ENCODE data around the gene KDM4B. TPM values are rescaled to one million over a fixed set of nuclear protein-coding genes. Genes with fewer than 3 reads are reported as not detected.

KDM4B gene
- total and polyA plus RNA-seq, 2 donors (not counting 1 experiment from before 2014, with no cell fraction given) = 6.4 to 14.4 TPM

GRCh38 chr19:5196832-5197231, 227.9 kb downstream of the KDM4B start:
- H3K4me1 ChIP-seq (ENCODE audit: control insufficient read depth, extremely low read depth, insufficient read depth, low read length) = no peaks in the 10 kb centered on the region
- H3K27ac ChIP-seq (ENCODE audit: insufficient read depth, low read length) = no peak overlapping the region
- H2AFZ ChIP-seq (ENCODE audit: low read length) = no peak overlapping the region
- H3K9me3 ChIP-seq (ENCODE audit: control insufficient read depth, insufficient read depth, low read depth, low read length) = no peaks in the 10 kb centered on the region
- no peak overlapping the region for H3K4me2 ChIP-seq (ENCODE audit: extremely low read depth, insufficient read depth, low read length)
- DNase-seq (ENCODE audit: low read depth in 2 of 2) = no peak
- H3K27me3 ChIP-seq (ENCODE audit: control insufficient read depth, insufficient read depth, low read length) = no peaks in the 10 kb centered on the region
- no peaks in the 10 kb centered on the region for H4K20me1 ChIP-seq (ENCODE audit: control insufficient read depth, extremely low read depth, insufficient read depth, low read length)
- no peaks in the 10 kb centered on the region for H3K79me2 ChIP-seq (ENCODE audit: control insufficient read depth, insufficient read depth, low read length)
- no peak overlapping the region for H3K9ac ChIP-seq (ENCODE audit: insufficient read depth, low read length)
- H3K36me3 ChIP-seq (ENCODE audit: control insufficient read depth, insufficient read depth, low read length) = no peaks in the 10 kb centered on the region
- TF ChIP-seq EZH2 (IDR thresholded peaks at IDR 0.05; ENCODE audit: low read length, missing control alignments) (no peak), CTCF (conservative IDR thresholded peaks at IDR 0.05 in 1 of 2, IDR thresholded peaks at IDR 0.05 in 1 of 2; ENCODE audit: low read depth in 1 of 2, low read length in 2 of 2) (no peak)
- H3K4me3 ChIP-seq (replicated peaks in 1 of 4; ENCODE audit: control extremely low read depth in 1 of 4, insufficient read depth in 1 of 4, low read depth in 3 of 4, low read length in 4 of 4) = no peak overlapping the region

- no peak overlapping the region for H3K27ac ChIP-seq (ENCODE audit: insufficient read depth, low read length)
- H3K79me2 ChIP-seq (ENCODE audit: control insufficient read depth, insufficient read depth, low read length) = no peaks in the 10 kb centered on the region
- H3K9me3 ChIP-seq (ENCODE audit: control insufficient read depth, insufficient read depth, low read depth, low read length) = no peaks in the 10 kb centered on the region
- no peak overlapping the region for H2AFZ ChIP-seq (ENCODE audit: low read length)
- H4K20me1 ChIP-seq (ENCODE audit: control insufficient read depth, extremely low read depth, insufficient read depth, low read length) = no peaks in the 10 kb centered on the region
- H3K4me2 ChIP-seq (ENCODE audit: extremely low read depth, insufficient read depth, low read length) = no peak overlapping the region
- DNase-seq (ENCODE audit: low read depth in 2 of 2) = no peak
- H3K27me3 ChIP-seq (ENCODE audit: control insufficient read depth, insufficient read depth, low read length) = no peaks in the 10 kb centered on the region
- peaks cover 2% of the 10 kb centered on the region for H3K36me3 ChIP-seq (ENCODE audit: control insufficient read depth, insufficient read depth, low read length)
- H3K4me1 ChIP-seq (ENCODE audit: control insufficient read depth, extremely low read depth, insufficient read depth, low read length) = no peaks in the 10 kb centered on the region
- TF ChIP-seq CTCF (conservative IDR thresholded peaks at IDR 0.05 in 1 of 2, IDR thresholded peaks at IDR 0.05 in 1 of 2; ENCODE audit: low read depth in 1 of 2, low read length in 2 of 2) (no peak), EZH2 (IDR thresholded peaks at IDR 0.05; ENCODE audit: low read length, missing control alignments) (no peak)
- H3K9ac ChIP-seq (ENCODE audit: insufficient read depth, low read length) = no peak overlapping the region
- H3K4me3 ChIP-seq (replicated peaks in 1 of 4; ENCODE audit: control extremely low read depth in 1 of 4, insufficient read depth in 1 of 4, low read depth in 3 of 4, low read length in 4 of 4) = no peak overlapping the region
These were observed 231.9 kb downstream of the KDM4B start for GRCh38 chr19:5200844-5201243.

- Histone ChIP-seq H3K27me3 (ENCODE audit: control insufficient read depth, insufficient read depth, low read length) (no peaks in the 10 kb centered on the region), H3K27ac (ENCODE audit: insufficient read depth, low read length) (no peak overlapping the region), H3K36me3 (ENCODE audit: control insufficient read depth, insufficient read depth, low read length) (peaks cover 2% of the 10 kb centered on the region), H3K9ac (ENCODE audit: insufficient read depth, low read length) (no peak overlapping the region), H2AFZ (ENCODE audit: low read length) (no peak overlapping the region), H4K20me1 (ENCODE audit: control insufficient read depth, extremely low read depth, insufficient read depth, low read length) (no peaks in the 10 kb centered on the region), H3K4me3 (replicated peaks in 1 of 4; ENCODE audit: control extremely low read depth in 1 of 4, insufficient read depth in 1 of 4, low read depth in 3 of 4, low read length in 4 of 4) (no peak overlapping the region), H3K4me1 (ENCODE audit: control insufficient read depth, extremely low read depth, insufficient read depth, low read length) (no peaks in the 10 kb centered on the region), H3K79me2 (ENCODE audit: control insufficient read depth, insufficient read depth, low read length) (no peaks in the 10 kb centered on the region), H3K4me2 (ENCODE audit: extremely low read depth, insufficient read depth, low read length) (no peak overlapping the region), H3K9me3 (ENCODE audit: control insufficient read depth, insufficient read depth, low read depth, low read length) (no peaks in the 10 kb centered on the region)
- TF ChIP-seq EZH2 (IDR thresholded peaks at IDR 0.05; ENCODE audit: low read length, missing control alignments) (no peak), CTCF (conservative IDR thresholded peaks at IDR 0.05 in 1 of 2, IDR thresholded peaks at IDR 0.05 in 1 of 2; ENCODE audit: low read depth in 1 of 2, low read length in 2 of 2) (no peak)
- DNase-seq (ENCODE audit: low read depth in 2 of 2) = no peak
These were observed 233.6 kb downstream of the KDM4B start for GRCh38 chr19:5202553-5202952.

Other genes with a start within 250 kb of the KDM4B start
- gene DPP9, start 245.3 kb upstream of the KDM4B start, total RNA-seq = 14.4 and 27.1 TPM in 2 replicates
- gene DPP9, start 245.3 kb upstream of the KDM4B start, polyA plus RNA-seq = 3.6 and 8.2 TPM in 2 replicates
- 9.5 and 10.1 TPM in 2 replicates for gene FEM1A, start 177.4 kb upstream of the KDM4B start, total RNA-seq
- 3.2 and 4.1 TPM in 2 replicates for gene FEM1A, start 177.4 kb upstream of the KDM4B start, polyA plus RNA-seq
- gene TICAM1, start 137.4 kb upstream of the KDM4B start, total RNA-seq = 2.1 and 4.1 TPM in 2 replicates
- gene TICAM1, start 137.4 kb upstream of the KDM4B start, polyA plus RNA-seq = 0.65 and 0.77 TPM in 2 replicates
- gene PLIN3, start 101.4 kb upstream of the KDM4B start, total RNA-seq = 157 and 191 TPM in 2 replicates
- 133 and 151 TPM in 2 replicates for gene PLIN3, start 101.4 kb upstream of the KDM4B start, polyA plus RNA-seq
- gene ARRDC5, start 66.2 kb upstream of the KDM4B start, total RNA-seq = not detected in 2 replicates
- not detected in 2 replicates for gene ARRDC5, start 66.2 kb upstream of the KDM4B start, polyA plus RNA-seq
- gene UHRF1, start 59.6 kb upstream of the KDM4B start, total RNA-seq = 4.9 and 11.6 TPM in 2 replicates
- gene UHRF1, start 59.6 kb upstream of the KDM4B start, polyA plus RNA-seq = 15.0 and 35.5 TPM in 2 replicates